ENCODE data around the gene CSRNP2.
A peak's percentile ranks its signal among the peaks of the same experiment; 100 is the strongest.
"Not testable (repeated sequence)": the region's sequence is repeated elsewhere in the genome, so short reads cannot be mapped to it uniquely, and the experiment has no call there.

CSRNP2 gene

DNA sequence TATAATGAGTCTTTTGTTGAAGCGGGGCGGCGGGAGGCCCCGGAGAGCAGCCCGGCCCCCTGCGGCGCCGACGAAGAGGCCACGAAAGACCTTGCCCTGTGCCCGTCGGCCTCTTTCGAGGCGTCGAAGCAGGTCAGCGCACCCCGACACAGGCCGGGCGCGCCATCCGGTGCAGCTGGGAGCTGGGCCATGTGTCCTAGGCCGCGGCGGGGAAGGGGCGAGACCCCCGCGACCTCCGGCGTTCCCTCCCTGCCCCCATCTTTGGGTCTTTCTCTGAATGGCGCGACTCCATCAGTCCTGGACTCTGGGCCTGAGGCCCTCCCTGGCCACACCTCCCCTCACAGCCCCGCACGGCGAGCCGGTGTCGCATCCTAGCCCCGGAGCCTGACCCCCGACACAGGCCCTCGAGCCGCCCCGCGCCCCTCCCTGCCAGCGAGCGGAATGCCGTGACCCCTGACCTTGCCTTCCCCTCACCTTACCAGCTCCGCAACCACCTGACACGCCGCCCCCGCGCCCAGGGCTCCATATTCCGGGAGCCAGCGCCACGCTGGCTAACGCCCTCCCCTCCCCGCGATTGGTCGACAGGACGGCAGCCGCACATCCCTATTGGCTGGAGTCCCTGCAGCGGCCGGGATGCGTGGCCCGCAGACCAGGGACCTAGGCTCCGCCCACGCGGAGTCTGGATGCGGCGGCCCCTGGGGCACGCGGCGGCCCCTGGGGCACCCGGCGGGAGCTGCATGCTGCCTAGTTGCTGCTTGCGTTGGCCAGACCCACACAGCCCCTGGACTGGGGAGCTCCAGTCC is 57.4 kb downstream of the CSRNP2 start, which contains the start of gene SLC11A2:
Gene SLC11A2, minus strand, starts transcription at position 549 of the 803 bp plus-strand sequence. CDS start 15,656 bp downstream, outside the sequence.
- DNase-seq = peak; percentile 82

DNA sequence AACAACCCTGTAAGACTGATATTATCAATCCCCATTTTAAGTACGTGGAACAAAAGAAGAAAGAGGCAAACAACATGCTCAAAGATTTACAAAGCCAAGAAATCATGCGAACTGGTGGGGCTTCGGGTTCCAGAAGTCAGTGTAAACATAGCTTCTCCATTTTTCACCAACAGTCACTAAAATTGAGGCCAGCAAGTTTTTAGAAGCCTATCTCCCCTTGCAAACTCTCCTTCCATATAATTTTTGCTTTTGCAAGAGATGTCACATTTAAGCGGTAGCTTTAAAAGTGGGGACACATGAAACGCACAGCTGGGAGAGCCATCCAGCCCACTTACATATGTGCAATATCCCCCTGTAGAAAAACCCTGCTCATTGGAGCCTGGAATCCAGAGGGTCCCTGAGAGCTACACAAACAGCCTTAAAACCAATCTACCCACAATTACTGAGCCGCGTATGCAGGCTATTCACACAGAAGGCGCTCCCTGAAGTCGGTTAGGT is 58.0 kb downstream of the CSRNP2 start:
- no peak for DNase-seq

DNA sequence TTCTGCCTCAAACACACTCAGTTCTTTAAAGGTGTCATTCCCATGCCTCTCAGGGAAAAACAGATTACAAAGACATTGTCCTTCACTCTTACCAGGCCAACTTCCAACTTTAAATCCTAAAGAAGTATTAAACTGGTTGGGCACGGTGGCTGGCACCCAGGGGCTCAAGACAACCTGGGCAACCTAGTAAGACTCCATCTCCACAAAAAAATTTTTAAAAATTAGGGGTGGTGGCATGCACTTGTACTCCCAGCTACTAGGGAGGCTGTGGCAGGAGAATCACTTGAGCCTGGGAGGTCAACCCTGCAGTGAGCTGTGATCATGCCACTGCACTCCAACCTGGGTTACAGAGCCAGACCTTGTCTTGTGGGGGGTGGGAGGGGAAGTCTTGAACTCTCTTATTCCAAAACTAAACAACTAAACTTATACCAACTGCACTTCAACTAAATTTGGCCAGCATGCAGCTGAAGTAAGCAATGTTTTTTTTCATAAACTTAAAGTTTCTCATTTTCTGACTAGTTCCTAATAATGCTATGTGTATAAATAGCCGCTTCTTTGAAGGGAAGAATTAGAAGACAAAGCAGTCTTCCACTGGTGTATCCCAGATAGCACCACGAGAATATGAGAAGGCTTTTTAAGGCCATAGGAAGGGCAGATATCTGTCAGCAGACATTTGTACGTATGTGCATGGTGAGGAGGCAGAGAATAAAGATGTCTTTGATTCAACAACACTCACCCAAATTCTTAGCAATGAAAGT is 59.6 kb downstream of the CSRNP2 start:
- DNase-seq = no peak

DNA sequence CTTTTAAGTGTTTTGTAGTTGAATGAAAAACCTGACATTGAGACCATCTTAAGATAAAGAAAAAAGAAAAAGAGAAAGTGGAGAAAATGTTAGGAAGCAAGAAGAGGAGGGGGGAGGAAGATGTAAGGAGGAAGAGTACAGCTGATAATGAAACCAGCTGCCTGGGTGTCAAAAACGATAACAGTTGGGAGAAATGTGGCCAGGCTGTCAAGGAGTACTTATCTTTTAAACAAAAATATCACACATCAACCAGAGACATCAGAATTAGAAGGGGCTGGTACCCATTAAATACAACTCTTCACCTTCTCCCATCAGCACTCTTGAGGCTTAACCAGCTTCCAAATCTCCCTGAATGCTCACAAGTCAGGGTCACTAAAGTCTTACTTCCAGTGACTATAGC is 61.7 kb downstream of the CSRNP2 start:
- no peak for DNase-seq

DNA sequence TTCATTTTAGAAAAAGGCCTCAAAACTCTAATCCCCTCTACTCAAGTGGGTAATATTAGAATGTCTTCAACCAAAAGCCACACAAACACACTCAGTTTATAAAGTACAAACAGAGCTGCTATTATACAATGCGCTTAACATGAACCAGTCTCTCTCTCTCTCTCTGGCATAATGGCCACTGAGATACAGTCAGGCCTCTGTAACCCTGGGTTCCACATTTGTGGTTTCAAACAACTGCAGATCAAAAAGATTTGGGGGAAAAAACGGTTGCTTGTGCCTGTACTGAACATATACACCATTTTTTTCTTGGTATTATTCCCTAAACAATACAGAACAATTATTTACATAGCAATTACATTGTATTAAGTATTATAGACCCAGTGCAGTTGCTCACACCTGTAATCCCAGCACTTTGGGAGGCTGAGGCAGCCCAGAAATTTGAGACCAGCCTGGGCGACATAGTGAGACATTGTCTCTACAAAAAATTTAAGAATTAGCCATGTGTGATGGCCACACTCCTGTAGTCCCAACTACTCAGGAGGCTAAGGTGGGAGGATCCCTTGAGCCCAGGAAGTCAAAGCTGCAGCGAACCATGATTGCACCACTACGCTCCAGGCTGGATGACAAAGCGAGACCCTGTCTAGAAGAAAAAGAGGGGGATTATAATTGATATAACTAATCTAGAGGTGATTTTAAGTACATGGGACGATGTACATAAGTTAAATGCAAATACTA is 62.8 kb downstream of the CSRNP2 start:
- no peak for DNase-seq

DNA sequence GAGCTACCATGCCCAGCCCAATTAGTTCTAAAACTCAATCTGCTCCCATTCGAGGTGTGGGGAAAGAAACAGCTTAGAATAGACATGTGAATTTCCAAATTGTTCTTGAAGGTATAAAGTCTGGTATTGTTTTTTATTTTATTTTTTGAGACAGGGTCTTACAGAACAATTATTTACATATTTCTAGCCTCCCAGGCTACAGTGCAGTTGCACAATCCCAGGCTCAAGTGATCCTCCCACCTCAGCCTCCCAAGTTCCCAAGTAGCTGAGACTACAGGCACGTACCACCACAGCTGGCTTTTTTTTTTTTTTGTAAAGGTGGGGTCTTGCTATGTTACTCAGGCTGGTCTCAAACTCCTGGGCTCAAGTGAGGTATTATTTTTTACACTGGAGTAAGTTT is 63.5 kb downstream of the CSRNP2 start:
- no peak for DNase-seq

DNA sequence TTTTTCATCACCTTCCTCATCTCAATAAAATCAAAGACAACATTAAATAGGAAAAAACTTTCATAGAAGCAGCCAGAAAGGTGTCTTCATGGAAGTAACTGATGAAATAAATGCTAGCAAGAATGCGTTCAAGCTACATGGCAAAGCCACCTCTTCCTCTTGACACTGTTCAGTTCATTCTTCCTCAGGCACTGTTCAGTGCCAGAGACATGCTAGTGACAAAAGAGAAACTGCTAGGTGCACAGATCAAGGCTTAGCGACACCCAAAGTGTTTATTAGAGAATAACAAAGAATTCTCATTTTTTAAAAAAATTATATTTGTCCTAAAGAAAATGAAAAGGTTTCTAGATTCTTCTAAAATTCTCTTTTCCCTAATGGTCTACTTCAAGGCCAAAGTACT is 64.4 kb downstream of the CSRNP2 start:
- DNase-seq = no peak

DNA sequence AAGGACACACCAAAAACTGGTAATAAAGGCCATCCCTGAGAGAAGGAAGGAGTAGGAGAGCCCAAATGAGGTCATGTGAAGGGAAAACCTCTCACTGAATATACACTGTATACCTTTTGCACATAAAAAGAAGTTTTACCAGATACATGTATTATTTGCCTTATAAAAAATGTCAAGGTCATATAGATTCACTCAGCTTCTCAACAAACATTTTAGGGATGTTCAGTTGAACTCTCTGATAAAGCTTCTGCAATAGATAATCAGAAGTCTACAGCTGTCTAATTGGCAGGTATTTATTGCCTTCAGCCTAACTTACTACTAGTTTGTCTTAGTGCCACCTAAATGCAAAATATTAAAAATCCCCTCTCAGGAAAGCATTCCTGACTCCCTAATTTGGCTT is 65.9 kb downstream of the CSRNP2 start:
- no peak for DNase-seq

DNA sequence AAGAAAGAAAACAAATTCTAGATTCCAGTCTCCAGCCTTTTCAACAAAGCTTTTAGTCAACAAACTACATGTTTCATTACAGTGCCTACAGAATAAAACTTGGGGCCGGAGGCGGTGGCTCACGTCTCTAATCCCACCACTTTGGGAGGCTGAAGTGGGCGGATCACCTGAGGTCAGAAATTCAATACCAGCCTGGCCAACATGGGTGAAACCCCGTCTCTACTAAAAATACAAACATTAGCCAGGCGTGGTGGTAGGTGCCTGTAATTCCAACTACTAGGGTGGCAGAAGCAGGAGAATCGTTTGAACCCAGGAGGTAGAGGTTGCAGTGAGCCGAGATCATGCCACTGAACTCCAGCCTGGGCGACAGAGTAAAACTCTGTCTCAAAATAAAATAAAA is 68.9 kb downstream of the CSRNP2 start:
- DNase-seq = not testable (repeated sequence)

DNA sequence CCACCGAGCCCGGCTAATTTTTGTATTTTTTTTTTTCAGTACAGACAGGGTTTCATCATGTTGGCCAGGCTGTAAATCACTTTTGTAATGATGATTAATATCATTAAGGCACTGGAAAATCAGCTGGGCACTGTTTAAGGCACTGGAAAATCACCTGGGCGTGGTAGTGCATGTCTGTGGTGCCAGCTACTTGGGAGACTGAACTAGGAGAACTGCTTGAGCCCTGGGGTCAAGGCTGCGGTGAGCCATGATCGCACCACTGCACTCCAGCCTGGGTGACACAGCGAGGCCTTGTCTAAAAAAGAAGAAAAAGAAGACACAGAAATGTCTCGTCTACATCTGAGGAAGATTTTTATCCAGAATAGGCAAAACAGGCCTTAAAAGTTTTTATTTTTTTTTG is 70.0 kb downstream of the CSRNP2 start:
- DNase-seq = no peak

DNA sequence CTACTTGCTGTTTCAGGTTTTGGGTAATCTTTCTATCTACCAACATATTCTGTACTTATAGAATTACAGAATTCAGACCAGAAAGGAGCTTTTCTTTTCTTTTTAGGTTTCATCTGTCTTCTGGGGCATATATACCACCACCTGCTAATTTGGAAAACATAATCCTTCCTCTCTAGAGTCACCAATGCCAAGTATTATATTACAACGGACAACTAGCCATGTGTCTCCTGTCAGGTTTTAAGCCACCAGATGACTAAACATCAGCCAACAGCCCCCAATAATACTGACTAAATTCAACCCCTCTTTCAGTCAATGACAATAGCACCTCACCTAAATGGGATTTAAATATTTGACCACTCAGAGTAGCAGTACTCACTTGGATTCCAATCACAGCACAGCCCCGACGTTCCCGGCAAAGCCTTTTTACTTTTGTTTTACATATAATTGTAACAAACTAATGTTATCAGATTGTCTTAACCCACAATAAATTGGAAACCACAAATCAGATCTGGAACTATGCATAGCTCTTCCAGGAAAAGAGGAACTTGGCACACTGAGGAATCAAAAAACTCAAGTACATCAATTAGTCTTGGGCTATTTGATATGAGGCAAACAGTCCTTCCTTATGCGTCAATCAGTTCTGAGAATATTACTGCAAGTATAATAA is 70.7 kb downstream of the CSRNP2 start:
- DNase-seq = no peak

DNA sequence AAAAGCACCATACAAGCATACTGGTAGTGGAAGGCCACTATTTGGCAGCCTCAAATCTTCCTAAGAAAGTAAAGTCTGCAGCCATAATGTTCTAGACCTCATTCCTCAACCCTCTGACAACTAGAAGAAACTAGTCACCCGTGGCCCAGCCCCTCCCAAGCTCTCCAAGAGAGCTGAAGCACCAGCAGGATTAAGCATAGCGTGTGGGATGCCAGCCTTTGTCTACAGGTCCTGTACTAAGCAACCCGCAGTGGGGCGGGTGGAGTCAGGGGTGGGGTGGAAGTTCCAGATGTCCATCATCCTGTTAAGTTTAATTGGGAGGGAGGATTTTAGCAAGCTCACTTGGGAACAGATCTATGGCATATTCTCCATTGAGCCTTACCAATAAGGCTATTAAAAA is 71.4 kb downstream of the CSRNP2 start:
- DNase-seq = no peak

Data from NK-92 treated with Interleukin-12 subunit alpha and Interleukin-12 subunit beta, amount 100 ng/mL, for 24 hours (cell line).